ENCODE results near the gene CDCA5.

DNA sequence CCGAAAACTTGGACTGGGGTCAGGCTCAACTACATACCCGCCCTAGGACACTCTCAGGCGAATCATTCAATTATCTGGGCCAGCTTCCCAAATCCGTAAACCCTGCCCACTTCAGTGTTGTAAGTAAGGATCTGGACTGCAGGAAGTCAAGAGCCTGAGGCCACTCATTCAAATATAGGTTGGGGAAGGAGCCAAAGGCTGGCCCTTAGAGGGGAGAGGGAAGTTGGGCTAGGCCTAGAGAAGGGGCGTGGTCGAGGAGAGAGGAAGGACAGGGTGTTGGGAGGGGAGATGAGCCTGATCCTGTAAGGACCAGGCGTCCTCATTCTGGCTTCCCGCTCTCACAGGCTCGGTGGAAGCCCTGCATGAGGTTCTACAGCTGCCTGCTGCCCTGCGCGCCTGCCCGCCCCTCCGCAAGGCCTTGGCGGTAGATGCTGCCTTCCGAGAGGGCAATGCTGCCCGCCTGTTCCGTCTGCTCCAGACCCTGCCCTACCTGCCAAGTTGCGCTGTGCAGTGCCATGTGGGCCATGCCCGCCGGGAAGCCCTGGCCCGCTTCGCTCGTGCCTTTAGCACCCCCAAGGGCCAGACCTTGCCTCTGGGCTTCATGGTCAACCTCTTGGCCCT lies 39.8 kb downstream of the CDCA5 start:
- TF ChIP-seq POLR2AphosphoS5 (IDR thresholded peaks at IDR 0.05; ENCODE audit: borderline replicate concordance, low read depth, low read length) (no peak), FOXP2 (optimal IDR thresholded peaks at IDR 0.05; ENCODE audit: control extremely low read depth, extremely low read length, insufficient read depth) (no peak)
